Ammon's horn (tissue), 1 donor: Measurements from ENCODE around the gene MGRN1.
A peak's percentile ranks its signal among the peaks of the same experiment; 100 is the strongest.

Source experiments
- DNase-seq: peaks from one replicate; pipeline ENCODE4 v3.0.0-alpha.2; 2016; ENCODE audit warnings: low spot score

MGRN1 gene

DNA sequence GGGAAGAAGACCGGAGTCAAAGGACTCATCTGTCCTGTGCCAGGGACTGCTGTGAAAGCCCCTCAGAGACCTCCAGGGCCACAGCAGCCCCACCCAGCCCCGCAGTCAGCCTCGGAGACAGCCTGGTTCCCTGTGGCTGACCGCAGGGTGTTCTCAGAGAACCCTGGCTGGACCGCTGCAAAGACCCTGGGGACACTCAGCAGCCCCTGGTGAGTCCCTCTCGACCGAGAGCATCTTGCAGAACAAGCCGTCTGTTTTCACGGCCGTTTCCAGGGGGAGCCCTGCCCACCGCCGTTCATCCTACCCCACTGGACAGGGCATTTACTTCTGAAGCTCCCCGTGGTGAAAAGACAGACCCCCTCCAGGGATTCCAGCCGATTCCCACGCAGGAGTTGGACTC, 20.2 kb upstream of the MGRN1 start:
- DNase-seq: no peak

DNA sequence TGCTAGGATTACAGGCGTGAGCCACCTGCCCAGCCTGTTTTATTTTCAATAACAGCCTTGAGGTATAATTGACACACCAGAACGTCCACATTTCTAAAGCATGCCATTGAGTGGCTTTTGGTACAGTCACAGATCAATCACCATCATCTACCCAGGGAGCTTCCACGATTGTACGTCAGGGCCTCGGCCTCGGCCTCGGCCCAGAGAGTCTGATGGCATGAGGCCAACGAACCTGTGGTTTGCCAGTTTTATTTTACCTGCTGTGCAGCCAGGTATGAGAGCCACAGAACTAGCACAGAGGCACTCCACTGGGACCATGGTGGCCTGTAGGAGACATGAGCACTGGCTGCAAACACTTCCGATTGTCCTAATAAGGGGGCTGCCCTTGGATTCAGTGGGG, 18.3 kb upstream of the MGRN1 start:
- DNase-seq: no peak

DNA sequence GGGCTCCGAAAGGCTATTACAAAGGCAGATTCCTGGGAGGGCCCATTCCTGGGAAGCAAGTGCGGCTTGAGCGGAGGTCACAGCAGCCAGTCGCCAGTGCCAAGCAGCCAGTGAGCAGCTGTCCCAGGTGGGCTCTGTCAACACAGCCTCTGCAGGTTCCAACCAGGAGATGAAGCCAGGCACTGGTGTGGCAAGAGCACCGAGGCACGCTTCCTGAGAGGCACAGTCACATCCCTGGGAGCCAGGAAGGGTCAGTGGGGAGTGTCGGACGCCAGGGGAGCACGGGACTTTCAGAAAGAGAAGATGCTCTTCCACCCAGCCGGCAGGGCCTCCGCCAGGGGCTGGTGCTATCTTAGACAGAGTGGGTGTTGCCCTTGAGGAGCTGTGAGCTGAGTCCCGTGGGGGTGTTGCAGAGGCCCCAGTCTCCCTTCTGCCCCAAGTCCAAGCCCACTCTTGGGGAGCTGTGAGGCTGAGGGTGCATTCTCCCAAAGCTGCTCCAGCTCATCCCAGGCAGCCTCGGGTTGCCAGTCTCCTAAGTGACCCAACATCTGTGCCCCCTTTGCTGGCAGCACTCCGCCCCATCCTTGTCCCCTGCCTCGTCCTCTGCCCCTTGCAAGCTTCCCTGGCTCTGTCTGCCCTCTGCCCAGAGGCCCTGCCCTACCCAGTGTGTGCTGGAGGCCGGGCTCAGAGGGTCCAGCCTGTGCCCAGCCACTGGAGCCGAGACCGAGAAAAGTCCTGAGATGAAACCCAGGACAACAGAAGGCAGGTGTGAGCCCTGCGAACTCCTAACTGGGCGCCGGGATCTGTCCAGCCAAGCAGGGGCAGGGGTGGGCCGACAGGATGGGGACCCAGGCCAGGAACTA, 16.6 kb upstream of the MGRN1 start:
- no peak for DNase-seq

DNA sequence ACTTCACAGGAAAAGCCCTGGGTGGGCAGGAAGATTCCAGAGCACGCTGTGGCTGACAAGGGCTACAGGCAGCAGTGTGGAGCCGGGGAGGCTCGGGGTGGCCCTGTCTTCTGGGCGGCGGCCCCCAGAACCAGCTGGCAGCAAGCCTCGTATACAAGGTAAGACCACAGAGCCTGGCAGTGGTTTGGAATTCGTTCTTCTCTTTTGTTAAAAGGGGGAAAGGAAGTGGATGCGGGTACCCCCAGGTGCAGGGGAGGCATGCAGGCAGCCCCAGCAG, 16.0 kb upstream of the MGRN1 start:
- DNase-seq: no peak

DNA sequence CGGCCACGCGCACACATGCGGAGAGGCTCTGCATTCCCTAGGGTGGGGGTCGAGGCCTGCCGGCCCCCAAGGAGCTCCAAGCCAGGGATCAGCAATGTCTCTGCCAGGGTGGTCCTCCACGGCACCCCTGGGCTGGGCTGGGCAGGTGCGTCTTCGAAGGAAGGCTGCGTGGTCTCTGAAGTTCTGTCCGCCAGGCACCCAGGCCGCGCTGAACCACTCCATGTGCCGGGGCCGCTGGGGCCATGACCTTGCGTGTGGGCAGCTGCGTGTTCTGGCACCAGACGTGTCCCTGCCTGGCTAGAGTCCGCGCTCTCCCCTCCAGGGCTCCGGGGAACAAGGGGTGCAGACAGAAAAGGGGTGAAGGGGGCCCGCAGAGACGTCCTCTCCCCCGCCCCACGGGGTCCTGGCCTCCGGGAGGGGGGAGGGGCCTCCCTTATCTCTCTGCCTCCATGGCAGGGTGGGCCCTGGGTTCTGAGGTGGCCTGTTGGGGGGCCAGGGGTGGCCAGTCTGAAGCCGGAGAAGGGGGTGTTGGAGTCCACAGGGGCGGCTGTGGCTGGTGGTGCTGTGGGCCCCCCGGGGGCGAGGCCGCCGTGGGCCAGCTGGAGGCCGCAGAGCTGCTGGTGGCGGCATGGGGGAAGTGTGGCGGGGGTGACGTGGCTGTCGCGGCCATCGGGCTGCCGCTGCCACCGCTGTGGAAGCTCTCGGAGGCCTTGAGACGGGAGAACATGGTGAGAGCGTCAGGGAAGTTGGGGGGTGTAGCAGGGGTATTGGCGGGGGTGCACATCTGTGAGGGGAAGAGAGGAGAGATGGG, 15.2 kb upstream of the MGRN1 start:
- DNase-seq: no peak

DNA sequence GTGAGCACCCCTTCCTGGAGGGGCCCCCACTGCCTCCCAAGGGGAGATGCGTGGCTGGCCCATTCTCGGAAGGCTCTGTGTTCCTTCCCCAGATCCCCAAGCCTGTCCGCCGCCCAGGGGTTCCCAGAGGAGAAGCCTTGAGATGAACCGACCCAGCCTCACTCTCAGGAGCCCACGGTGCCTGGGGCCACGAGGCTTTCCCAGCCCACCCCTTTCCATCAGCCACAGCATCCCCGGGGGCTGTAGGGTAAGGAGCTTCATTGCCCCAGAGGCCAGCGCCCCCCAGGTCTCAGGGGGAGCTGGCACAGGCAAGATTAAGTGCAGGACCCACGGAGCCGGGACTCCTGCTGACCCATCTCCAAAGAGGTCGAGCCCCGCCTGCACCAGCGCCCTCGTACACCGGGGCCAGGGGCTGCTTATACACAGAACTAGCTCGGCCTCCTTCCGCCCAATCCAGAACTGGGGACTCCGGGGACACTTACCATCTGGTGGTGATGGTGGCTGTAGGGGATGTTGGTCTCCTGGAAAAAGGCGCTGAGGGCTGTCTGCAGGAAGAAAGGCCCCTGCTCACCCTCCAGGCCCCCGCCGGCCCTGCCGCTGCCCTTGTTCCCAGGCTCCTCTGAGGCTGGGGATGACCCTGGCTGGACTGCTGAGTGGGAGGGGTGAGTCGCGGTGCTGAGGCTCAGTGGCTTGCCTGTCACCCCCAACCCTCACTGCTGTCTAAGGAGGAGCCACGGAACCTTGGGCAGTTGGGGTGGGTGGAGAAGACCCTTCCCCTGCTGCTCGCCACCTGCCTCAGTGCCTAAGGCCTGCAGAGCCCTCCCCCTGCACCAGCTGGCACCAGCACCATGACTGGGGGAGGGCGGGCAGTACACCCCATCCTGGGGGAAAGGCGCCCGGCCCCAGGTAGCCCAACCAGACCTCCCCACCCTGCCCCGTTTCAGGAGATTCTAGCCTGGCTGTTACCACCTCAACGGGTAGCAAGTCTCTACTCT, 14.3 kb upstream of the MGRN1 start:
- no peak for DNase-seq

DNA sequence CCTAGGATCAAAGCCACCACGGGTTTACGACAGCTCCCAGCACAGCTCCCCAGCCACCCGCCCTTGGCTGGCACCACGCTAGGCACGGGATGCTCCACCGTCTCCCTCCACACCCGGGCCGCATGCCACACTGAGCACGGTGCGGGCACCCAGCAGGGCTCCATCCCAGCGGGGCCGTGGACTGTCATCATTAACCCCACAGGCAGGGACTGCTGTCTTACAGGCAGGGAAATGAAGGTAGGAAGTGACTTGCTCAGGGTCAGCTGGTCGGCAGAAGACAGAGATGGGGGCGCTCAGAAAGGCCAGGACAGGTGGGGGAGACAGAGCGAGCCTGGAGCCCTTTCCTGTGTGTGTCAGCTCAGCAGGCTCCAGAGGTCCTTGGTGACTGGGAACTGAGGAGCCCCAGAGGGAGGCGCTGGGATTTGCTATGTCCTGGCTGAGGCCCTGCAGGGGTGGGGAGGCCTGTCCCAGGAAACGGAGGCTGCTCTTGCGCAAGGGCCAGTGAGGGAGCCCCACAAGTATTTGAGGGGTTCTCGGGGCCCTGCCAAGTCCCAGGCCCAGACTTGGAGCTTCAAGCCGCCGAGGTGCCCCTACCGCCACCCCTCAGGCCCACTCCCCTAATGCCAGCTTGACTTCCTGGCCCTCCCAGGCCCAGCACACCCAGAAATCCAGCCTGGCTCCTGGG, 13.1 kb upstream of the MGRN1 start:
- no peak for DNase-seq

DNA sequence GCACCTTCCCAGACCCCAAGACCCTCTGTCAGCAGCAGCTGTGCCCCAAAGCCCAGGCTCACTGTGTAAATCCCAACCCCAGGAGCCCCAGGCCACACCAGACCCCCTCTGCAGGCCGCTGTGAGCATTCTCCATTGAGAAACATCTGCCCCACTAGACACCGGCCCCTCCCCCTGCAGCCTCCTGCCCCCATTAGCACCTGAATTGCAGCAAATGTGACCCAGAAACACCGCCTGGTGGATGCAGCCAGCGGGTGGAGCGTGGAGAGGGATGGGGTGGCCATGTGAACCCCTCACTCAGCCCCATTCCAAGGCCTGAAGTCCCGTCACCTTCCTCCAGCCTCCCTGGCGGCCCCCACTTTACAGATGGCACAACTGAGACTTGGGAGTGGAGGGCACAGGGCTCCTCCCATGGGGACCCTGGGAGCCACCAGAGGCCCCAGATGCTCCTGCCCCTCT, 12.1 kb upstream of the MGRN1 start:
- no peak for DNase-seq

DNA sequence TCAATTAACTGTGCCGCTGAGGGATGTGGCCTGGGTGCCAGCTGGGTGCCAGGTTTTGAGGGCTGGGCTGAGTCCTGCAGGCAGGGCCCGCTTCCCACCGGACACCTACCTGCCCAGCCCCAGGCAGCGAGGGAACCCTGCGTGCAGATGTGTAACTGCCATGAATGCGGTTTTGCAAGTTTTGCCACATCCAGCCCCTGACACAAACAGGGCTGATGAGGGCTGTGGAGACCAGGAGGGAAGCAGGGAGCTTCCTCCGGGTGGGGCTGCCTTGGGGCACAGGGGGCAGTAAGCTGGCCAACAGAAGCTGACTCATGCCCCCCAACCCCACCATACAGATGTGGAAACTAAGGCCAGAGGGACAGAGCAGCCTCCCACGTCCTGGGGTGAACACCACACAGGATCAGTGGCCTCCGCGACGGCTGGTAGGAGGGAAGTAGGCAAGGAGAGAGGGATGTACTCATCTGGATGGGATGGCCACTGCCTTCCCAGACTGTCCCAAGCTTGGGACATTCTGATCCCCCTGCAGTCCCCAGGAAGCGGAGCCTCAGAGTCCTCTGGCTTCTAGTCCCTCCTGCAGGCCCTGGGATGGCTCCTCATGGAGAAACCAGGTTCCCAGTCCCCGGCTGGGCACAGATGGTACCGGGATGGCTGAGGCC, 11.5 kb upstream of the MGRN1 start:
- DNase-seq: no peak

DNA sequence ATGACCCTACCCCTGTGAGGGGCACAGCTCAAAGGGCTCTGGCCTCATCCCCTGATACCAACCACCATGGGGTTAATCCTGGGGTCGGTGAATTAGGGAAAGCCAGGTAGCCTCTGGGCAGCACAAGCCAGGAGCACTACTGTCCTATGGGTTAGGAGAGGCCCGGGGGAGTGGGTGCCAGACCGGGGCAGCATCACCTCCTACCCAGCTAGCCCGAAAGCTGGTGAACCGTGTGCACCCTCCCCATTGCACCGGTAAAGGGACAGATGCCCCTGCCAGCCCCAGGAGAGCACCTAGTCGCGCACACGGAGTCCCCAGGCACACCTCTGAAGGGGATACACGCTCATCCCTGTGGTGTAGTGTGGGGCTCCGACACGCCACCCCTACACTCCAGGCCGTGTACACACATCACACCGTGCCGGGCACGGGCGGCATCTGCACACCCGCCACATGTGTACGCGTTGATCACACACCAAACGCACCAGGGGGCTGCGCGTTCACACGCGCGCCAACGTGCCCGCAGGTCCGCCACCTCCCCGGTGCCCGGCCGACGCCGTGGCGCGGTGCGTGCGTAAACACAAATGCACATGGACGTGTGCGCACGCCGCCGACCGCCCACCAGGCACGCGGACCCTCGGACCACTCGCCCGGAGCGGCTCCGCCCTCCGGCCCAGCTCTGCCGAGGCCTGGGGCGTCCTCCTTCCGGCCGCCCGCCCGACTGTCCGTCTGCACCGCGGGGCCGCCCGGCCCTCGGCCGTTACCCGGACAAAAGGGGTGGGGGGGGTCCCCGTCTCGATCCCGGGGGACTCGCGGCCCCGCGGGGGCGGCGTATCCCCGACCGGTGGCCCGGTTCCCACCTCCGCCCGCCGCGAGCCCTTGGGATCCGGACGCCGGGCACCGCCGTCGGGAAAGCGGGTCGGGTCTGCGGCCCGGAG, 10.7 kb upstream of the MGRN1 start:
- no peak for DNase-seq

DNA sequence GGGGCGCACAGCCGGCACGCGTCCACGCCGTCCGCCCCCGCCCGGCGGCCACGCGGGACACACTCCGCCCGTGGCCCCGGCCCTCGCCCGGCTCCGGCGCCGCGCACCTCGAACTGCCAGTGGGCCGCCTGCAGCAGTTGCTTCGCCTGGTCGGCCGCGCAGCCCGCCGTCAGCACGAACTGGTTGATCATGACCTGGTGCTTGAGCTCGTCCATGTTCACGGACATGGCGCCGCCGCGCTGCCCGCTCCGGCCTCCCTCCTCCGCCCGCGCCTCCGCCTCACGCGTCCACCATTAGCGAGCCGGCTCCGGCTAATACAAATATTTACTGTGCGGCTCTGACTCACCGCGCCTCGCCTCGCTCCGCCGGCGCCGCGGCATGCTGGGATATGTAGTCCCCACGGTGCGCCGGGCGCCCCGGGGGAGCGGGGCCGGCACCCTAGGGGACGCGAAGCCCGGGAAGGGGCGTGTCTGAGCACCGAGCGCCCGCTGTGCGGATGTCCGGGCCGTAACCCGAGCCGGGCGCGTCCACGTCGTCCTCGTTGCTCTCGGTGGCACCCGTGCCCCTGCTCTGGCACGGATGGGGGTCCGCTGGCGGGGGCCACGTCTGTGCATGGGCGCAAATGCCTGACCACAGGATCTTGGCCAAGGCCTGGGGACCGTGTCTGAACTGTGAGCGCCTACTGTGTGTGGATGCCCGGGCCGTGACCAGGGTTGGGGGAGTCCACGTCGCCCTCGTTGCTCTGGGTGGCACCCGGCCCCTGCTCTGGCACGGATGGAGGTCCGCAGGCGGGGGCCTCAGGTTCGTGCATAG, 9.8 kb upstream of the MGRN1 start, which contains the start of gene UBALD1:
Gene UBALD1 (minus strand): TSS at position 318 of the 813 bp plus-strand sequence. CDS start 91 bp downstream, at position 227.
- peak; percentile 92 for DNase-seq

DNA sequence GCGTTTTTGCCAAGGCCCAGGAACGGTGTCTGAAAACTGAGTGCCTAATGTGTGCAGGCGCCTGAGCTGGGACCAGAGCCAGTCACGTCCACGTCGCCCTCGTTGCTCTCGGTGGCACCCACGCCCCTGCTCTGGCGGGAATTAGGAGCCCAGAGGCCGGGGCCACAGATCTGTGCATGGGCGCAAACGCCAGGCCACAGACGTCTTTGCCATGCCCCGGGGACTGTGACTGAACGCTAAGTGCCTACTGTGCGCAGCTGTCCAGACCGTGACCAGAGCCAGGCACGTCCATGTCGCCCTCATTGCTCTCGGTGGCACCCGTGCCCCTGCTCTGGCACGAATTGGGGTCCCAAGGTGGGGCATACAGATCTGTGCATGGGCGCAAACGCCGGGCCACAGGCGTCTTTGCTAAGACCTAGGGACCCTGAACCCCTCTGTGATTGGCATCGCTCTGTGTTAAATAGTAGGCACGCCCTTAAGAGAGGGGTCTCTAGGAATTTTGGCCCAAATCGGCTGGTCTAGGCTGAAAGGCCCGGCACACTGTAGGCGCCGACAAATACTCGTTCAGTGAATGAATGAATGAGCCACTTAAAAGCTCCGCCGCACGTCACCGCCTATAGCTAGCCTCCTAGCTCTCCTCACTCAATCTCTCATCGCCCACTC, 9.1 kb upstream of the MGRN1 start:
- no peak for DNase-seq

DNA sequence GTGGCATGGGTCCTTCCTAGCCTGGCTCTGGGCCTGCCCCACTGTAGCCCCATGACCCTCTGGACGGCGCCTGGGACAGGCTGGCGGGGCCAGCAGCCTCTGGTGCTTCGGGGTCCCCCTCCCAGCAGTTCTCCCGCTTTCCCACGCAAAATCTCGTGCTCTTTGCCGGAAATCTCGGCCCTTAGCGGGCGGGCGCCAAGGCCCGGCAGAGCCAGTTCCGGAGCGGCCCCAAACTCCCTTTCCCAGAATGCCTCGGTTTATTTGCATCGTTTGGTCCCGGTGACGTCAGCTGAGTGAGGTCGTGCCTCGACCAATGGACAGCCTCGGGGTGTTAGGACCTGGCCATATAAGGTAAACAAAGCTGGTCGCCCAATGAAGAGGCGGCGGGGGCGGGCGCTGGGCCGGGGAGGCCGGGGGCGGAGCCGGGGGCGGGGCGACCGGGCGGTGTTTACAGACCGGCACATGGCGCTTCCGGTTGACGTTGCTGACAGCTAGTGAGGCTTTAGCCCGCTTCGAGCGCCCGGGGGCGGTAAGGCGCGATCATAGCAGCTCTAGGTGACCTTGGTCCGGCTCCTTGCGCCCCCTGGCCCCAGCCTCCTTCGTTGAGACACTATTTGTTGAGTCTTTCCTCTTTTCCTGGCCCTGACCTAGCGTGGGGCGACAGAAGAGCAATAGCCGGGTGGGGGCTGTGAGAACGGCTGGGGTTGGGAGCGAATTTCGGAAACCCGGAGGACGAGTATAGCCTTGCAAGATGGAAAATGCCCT, 8.4 kb upstream of the MGRN1 start:
- DNase-seq: peak; percentile 100

DNA sequence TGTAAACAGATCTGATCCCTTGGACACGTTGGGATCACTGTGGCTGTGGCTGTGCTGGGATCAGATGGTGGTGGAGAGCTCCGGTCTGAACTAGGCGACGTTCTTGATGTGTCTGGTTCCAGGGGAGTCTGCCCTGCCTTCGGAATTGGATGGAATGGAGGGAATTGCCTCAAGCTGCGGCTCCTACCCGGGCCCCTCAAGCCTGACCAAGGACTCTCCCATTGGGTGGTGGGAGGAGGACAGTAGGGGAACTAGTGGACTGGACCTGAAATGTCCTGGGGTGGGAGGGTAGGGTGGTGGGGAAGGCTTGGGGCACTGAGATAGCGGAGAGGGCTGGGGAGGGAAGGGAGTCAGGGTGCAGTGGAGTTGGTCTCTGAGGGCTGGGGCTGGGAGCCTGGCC, 6.7 kb upstream of the MGRN1 start:
- DNase-seq: no peak

DNA sequence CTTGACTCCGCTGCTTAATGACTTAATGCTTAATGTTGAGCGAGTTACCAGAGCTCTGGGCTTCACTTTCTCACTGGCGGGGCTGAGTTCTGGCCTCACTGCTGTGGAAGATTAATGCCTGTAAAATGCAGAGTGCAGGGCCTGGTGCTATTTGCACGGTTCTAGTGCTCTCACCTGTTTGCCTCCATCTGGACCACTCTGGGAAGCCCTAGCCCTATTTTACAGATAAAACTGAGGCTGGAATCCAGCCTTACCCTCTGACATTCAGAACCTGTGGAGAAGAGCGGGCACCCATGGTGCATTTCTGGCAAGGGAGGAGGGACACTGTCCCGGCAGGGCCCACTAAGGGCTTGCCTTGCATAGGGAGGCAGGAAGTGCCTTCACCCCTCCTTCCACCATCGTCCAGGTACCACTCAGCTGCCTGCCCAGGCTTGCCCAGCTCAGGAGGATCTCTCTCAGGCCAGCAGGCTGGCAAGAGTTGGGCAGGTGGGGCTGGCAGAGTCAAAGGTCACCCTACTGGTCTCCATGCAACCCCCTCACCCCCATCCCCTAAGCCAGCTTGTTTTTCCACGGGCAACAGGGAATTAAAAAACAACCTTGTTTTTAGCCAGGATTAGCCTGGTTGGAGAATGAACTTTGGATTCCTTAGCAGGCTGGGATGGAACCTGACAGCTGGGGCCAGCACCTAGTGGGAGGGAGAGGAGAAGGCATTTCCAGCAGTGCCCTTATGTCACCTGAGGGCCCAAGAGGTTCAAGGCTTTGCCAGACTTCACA, 5.8 kb upstream of the MGRN1 start:
- no peak for DNase-seq

DNA sequence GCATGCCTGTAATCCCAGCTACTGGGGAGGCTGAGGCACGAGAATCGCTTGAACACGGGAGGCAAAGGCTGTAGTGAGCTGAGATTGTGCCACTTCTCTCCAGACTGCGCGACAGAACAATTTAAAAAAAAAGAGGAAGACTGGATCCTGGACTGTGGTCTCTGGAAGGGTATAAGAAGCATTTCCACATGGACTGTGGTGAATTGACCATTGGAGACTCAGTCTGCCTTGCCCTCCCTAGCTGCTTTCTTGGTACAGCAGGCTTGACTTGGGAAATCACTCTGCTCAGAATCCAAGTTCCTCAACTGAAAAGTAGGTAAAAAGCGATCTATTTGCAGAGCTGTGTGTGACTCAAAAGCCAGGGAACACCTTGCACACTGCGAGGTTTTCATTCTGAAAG, 1.0 kb upstream of the MGRN1 start:
- no peak for DNase-seq
